Endothelial cell of umbilical vein (primary cell): ENCODE measurements around the gene YAE1. TPM values are rescaled to one million over a fixed set of nuclear protein-coding genes. Genes with fewer than 3 reads are reported as not detected.
A peak's percentile ranks its signal among the peaks of the same experiment; 100 is the strongest.

ENCODE experiments used
- BruUV-seq: library from RNA; stranded (reverse); fragments of 400-500 nt; replicated peaks from 2 replicates; lab custom pipeline; 2021; lab: Mats Ljungman, UMichigan
- CTCF ChIA-PET: fragments of 300-600, 350-600 bp; sonication (Branson Sonifier 250); formaldehyde crosslinking; loops from one replicate; lab custom pipeline; 2021; ENCODE audit warnings: antibody characterized with exemption, inconsistent platforms; lab: Charles Lee
- POLR2A ChIA-PET: fragments of 300-600, 350-600 bp; sonication (Branson Sonifier 250); formaldehyde crosslinking; loops from one replicate; lab custom pipeline; 2021; ENCODE audit warnings: antibody characterized with exemption, inconsistent platforms; lab: Charles Lee
- DNase-seq: peaks from one replicate; pipeline ENCODE4 v3.0.0-alpha.2; 2011; ENCODE audit warnings: low read depth, low spot score
- FAIRE-seq: peaks from 2 replicates; lab custom pipeline; 2011; peaks lifted over from hg19 to GRCh38; lab: Jason Lieb, UNC
- H2AFZ ChIP-seq: 2 replicates; pipeline ENCODE4 v1.6.0; 2012; ENCODE audit warnings: low read depth, low read length, control low read depth, inconsistent platforms
- H3K27ac ChIP-seq: 2 replicates; pipeline ENCODE4 v1.5.1; 2011; ENCODE audit warnings: low read depth, mild to moderate bottlenecking, control low read depth, low read length, moderate library complexity; ENCODE audit not compliant: insufficient read depth
- H3K27me3 ChIP-seq, 2 experiments: 2 replicates each; pipeline versions ENCODE4 v1.6.0 to v1.6.1; 2011; ENCODE audit warnings: low read length in 2 of 2, mixed read lengths in 1 of 2; ENCODE audit not compliant: control insufficient read depth in 2 of 2, insufficient read depth in 2 of 2
- H3K36me3 ChIP-seq, 2 experiments: 2 replicates in 1 of 2; 3 replicates in 1 of 2; pipeline ENCODE4 v1.5.1; 2011; ENCODE audit warnings: low read length in 2 of 2, mild to moderate bottlenecking in 1 of 2, moderate library complexity in 1 of 2; ENCODE audit not compliant: control insufficient read depth in 2 of 2, insufficient read depth in 2 of 2; ENCODE audit errors: extremely low read depth in 1 of 2
- H3K4me1 ChIP-seq: 3 replicates; pipeline ENCODE4 v1.5.1; 2011; ENCODE audit warnings: mild to moderate bottlenecking, low read length; ENCODE audit not compliant: control insufficient read depth, insufficient read depth; ENCODE audit errors: extremely low read depth
- H3K4me2 ChIP-seq: 2 replicates; pipeline ENCODE4 v1.6.1; 2011; ENCODE audit warnings: low read length, control low read depth, mixed read lengths; ENCODE audit not compliant: insufficient read depth
- H3K4me3 ChIP-seq, 3 experiments: fragments of 200-600 bp in 1 of 3; sonication (generic), shearing (Covaris generic) in 1 of 3; replicated peaks in 1 of 3; 2 replicates each; pipeline ENCODE4 v1.5.1; 2011 to 2016; ENCODE audit warnings: control low read depth in 3 of 3, low read length in 3 of 3, mild to moderate bottlenecking in 2 of 3, inconsistent platforms in 1 of 3, low read depth in 1 of 3, moderate library complexity in 1 of 3; ENCODE audit not compliant: insufficient read depth in 1 of 3
- H3K79me2 ChIP-seq: 2 replicates; pipeline ENCODE4 v1.6.0; 2012; ENCODE audit warnings: low read length, inconsistent platforms; ENCODE audit not compliant: control insufficient read depth, insufficient read depth
- H3K9ac ChIP-seq: replicated peaks from 2 replicates; pipeline ENCODE3; 2011; ENCODE audit warnings: low read length, control low read depth; ENCODE audit not compliant: insufficient read depth; ENCODE audit errors: extremely low read depth
- H3K9me1 ChIP-seq: replicated peaks from 3 replicates; pipeline ENCODE4 v1.6.0; 2011; ENCODE audit warnings: mild to moderate bottlenecking, low read length; ENCODE audit not compliant: control insufficient read depth, insufficient read depth; ENCODE audit errors: extremely low read depth
- H3K9me3 ChIP-seq: replicated peaks from 2 replicates; pipeline ENCODE4 v1.5.1; 2012; ENCODE audit warnings: low read length, inconsistent platforms; ENCODE audit not compliant: control insufficient read depth, insufficient read depth
- H4K20me1 ChIP-seq: replicated peaks from 2 replicates; pipeline ENCODE3; 2011; ENCODE audit warnings: mild to moderate bottlenecking, low read length; ENCODE audit not compliant: control insufficient read depth, insufficient read depth; ENCODE audit errors: extremely low read depth
- CTCF ChIP-seq, 2 donors: IDR thresholded peaks; 1 replicate in 1 of 2; 2 replicates in 1 of 2; pipeline ENCODE4 v1.5.1; 2011; ENCODE audit warnings: low read length in 2 of 2, mild to moderate bottlenecking in 2 of 2, moderate library complexity in 2 of 2, control low read depth in 1 of 2, inconsistent platforms in 1 of 2, low read depth in 1 of 2; ENCODE audit not compliant: insufficient read depth in 1 of 2; ENCODE audit errors: extremely low read depth in 1 of 2
- FOS ChIP-seq: IDR thresholded peaks from 2 replicates; pipeline ENCODE4 v1.6.1; 2011; ENCODE audit warnings: mild to moderate bottlenecking, low read length, moderate library complexity, borderline replicate concordance; ENCODE audit not compliant: insufficient read depth
- GATA2 ChIP-seq: IDR thresholded peaks from 2 replicates; pipeline ENCODE4 v1.7.0; 2011; ENCODE audit warnings: low read depth, mild to moderate bottlenecking, moderate library complexity, mixed read lengths, low read length; ENCODE audit not compliant: insufficient read length, insufficient read depth
- JUN ChIP-seq: IDR thresholded peaks from 2 replicates; pipeline ENCODE4 v1.6.1; 2011; ENCODE audit warnings: borderline replicate concordance, low read depth; ENCODE audit not compliant: insufficient read length, insufficient read depth
- POLR2A ChIP-seq: IDR thresholded peaks from 2 replicates; pipeline ENCODE4 v1.6.1; 2012; ENCODE audit warnings: low read depth, mild to moderate bottlenecking, control low read depth, low read length
- POLR2AphosphoS5 ChIP-seq: IDR thresholded peaks from 2 replicates; pipeline ENCODE4 v1.6.1; 2012; ENCODE audit warnings: low read depth, mild to moderate bottlenecking, control low read depth, low read length, moderate library complexity; ENCODE audit not compliant: insufficient read depth
- dilution Hi-C: fragments of 300-500 bp; cut with MboI; formaldehyde crosslinking; loops from one replicate; pipeline ENCODE4 v1.15.0; 2019; ENCODE audit warnings: low sequenced_read_pairs; ENCODE audit not compliant: extremely low pct_ligation_motif_present
- intact Hi-C: fragments of 100-400 bp; cut with micrococcal nuclease; formaldehyde crosslinking; loops from one replicate; pipeline ENCODE4 v1.10.0; 2022
- polyA plus RNA-seq, 4 experiments: library from polyadenylated mRNA; depleted of rRNA in 3 of 4; stranded (reverse) in 3 of 4; unstranded in 1 of 4; fragments of >200 nt; gene quantifications; 2 replicates each; pipeline versions ENCODE4 v1.2.1 to v1.2.3, GENCODE V29; 2011 to 2012; ENCODE audit warnings: missing spikeins in 1 of 4
- total RNA-seq: library from RNA; stranded (reverse); gene quantifications from 2 replicates; pipeline ENCODE4 v1.2.3, GENCODE V29; 2021
- TF ChIP-seq, protein P1 (sequence below): IDR thresholded peaks from 2 replicates; pipeline ENCODE4 v1.6.1; 2011; ENCODE audit not compliant: insufficient read depth, insufficient read length

The YAE1 gene
- total and polyA plus RNA-seq, 2 donors (not counting 3 experiments of a cell fraction or from before 2014, with no cell fraction given) = 13.3 to 20.7 TPM

DNA sequence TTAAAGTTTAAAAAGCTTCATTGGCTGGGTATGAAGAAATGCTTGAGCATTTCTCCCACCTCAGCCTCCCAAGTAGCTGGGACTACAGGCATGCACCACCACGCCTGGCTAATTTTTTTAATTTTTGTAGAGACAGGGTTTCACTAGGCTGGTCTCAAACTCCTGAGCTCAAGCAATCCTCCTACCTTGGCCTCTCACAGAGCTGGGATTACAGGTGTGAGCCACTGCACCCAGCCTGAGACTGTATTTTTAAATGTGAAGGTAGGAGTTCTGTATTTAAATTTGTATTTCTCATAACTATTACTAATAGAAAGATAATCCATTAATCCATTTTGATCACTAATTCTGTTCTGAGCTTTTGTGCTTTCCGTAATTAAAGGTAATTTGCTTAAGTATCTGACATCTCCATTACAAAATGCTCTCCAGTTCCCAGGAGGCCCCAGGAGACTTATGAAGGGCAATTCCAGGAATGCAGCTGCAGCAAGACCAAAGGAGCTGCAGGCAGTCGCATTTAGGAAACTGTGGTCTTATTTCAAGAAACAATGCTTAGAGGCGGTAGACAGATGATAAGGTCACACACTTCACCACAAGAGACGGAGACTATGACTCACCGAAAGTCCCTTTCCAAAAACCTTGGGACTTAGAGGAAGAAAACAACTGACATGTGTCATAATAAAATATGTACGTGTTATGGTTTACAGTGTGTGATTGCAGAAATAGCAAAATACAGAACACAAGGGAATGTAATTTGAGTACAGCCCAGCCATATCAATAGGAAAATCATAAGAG is 23.3 kb downstream of the YAE1 start:
- intact Hi-C loops (loop anchor here (1.0 to 2.0 kb wide), 6 partner anchors 9 to 145 kb away; no protein-coding TSS in a partner anchor), dilution Hi-C loops (no loop called here)
- Histone ChIP-seq H3K4me3 (no peak overlapping the region), H3K36me3 (no peaks in the 10 kb centered on the region), H3K27ac (peak overlapping the region; percentile 98), H3K79me2 (no peaks in the 10 kb centered on the region), H2AFZ (no peak overlapping the region), H4K20me1 (no peaks in the 10 kb centered on the region), H3K27me3 (no peaks in the 10 kb centered on the region), H3K9me1 (no peaks in the 10 kb centered on the region), H3K4me1 (peaks cover 70% of the 10 kb centered on the region), H3K9me3 (no peaks in the 10 kb centered on the region), H3K9ac (peak overlapping the region; percentile 77), H3K4me2 (peak overlapping the region; percentile 53)
- ChIA-PET POLR2A (interaction anchor here (0.9 to 2.1 kb wide), 3 partner anchors 20 to 33 kb away, joined by 5 to 12 read pairs (median 6); partner anchors contain the start of gene RALA), CTCF (interaction anchor here (1.1 to 2.9 kb wide), 10 partner anchors 9 to 157 kb away, joined by 3 to 34 read pairs (median 5); partner anchors contain the start of gene RALA)
- peak; percentile 75 for TF ChIP-seq POLR2AphosphoS5
- TF ChIP-seq JUN = peak; percentile 99
- TF ChIP-seq POLR2A = peak; percentile 38
- TF ChIP-seq CTCF (IDR thresholded peaks at IDR 0.05; ENCODE audit: extremely low read depth in 1 of 2, insufficient read depth in 1 of 2, low read depth in 1 of 2, low read length in 2 of 2) = no peak
- peak; percentile 89 for TF ChIP-seq GATA2
- TF ChIP-seq, protein P1, sequence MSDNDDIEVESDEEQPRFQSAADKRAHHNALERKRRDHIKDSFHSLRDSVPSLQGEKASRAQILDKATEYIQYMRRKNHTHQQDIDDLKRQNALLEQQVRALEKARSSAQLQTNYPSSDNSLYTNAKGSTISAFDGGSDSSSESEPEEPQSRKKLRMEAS = no peak
- peak; percentile 92 for TF ChIP-seq FOS
- BruUV-seq = TSS peak; percentile 91
- peak; percentile 99 for DNase-seq
- peak; percentile 87 for FAIRE-seq
